Measurements from ENCODE around the gene NOS3. TPM values are rescaled to one million over a fixed set of nuclear protein-coding genes. Genes with fewer than 3 reads are reported as not detected.

Gene NOS3
- total and polyA plus RNA-seq, 2 donors (not counting 3 experiments of a cell fraction or from before 2014, with no cell fraction given), result 82.8 to 95.1 TPM

DNA sequence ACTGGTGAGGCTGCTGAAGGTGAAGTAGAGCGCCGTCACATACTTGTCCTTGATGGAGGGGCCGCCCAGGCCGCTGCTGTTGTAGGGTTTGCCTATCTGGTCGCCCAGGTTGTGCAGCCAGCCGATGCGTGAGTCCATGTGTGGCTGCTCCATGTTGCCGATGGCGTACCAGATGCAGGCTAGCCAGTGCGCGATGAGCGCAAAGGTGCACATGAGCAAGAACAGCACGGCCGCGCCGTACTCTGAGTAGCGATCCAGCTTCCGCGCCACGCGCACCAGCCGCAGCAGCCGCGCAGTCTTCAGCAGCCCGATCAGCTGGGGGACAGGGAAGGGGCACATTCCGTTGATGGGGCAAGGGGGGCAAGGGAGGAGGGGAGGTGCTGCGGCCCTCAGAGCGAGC lies 39.3 kb upstream of the NOS3 start:
- Histone ChIP-seq H3K9ac (replicated peaks; ENCODE audit: extremely low read depth, insufficient read depth, low read length) (no peak overlapping the region), H2AFZ (ENCODE audit: low read depth, low read length) (no peak overlapping the region), H3K27ac (ENCODE audit: insufficient read depth, low read depth, low read length) (no peak overlapping the region), H3K36me3 (ENCODE audit: control insufficient read depth in 2 of 2, extremely low read depth in 1 of 2, insufficient read depth in 2 of 2, low read length in 2 of 2) (no peaks in the 10 kb centered on the region), H3K27me3 (ENCODE audit: control insufficient read depth in 2 of 2, insufficient read depth in 2 of 2, low read length in 2 of 2) (peaks cover 4 to 16% of the 10 kb centered on the region in 2 experiments), H3K4me3 (replicated peaks in 1 of 3; ENCODE audit: insufficient read depth in 1 of 3, low read depth in 1 of 3, low read length in 3 of 3) (no peak overlapping the region), H3K4me2 (ENCODE audit: insufficient read depth, low read length) (no peak overlapping the region), H3K4me1 (ENCODE audit: control insufficient read depth, extremely low read depth, insufficient read depth, low read length) (no peaks in the 10 kb centered on the region), H3K79me2 (ENCODE audit: control insufficient read depth, insufficient read depth, low read length) (no peaks in the 10 kb centered on the region), H3K9me1 (replicated peaks; ENCODE audit: control insufficient read depth, extremely low read depth, insufficient read depth, low read length) (no peaks in the 10 kb centered on the region), H4K20me1 (replicated peaks; ENCODE audit: control insufficient read depth, extremely low read depth, insufficient read depth, low read length) (no peaks in the 10 kb centered on the region), H3K9me3 (replicated peaks; ENCODE audit: control insufficient read depth, insufficient read depth, low read length) (no peaks in the 10 kb centered on the region)
- no peak for FAIRE-seq
- no peak for TF ChIP-seq JUN (IDR thresholded peaks at IDR 0.05; ENCODE audit: borderline replicate concordance, insufficient read depth, insufficient read length, low read depth)
- no peak for TF ChIP-seq CTCF (IDR thresholded peaks at IDR 0.05; ENCODE audit: extremely low read depth in 1 of 2, insufficient read depth in 1 of 2, low read depth in 1 of 2, low read length in 2 of 2)
- TF ChIP-seq POLR2A (IDR thresholded peaks at IDR 0.05; ENCODE audit: low read depth, low read length), result no peak
- TF ChIP-seq EZH2 (IDR thresholded peaks at IDR 0.05; ENCODE audit: borderline replicate concordance, low read depth, low read length, severe bottlenecking), result no peak
- no peak for TF ChIP-seq FOS (IDR thresholded peaks at IDR 0.05; ENCODE audit: borderline replicate concordance, insufficient read depth, low read length)
- no peak for TF ChIP-seq POLR2AphosphoS5 (IDR thresholded peaks at IDR 0.05; ENCODE audit: insufficient read depth, low read depth, low read length)
- TF ChIP-seq GATA2 (IDR thresholded peaks at IDR 0.05; ENCODE audit: insufficient read depth, insufficient read length, low read depth, low read length), result no peak
- no peak for TF ChIP-seq MYC (IDR thresholded peaks at IDR 0.05; ENCODE audit: low read depth, low read length)
- no peak for TF ChIP-seq MAX (IDR thresholded peaks at IDR 0.05; ENCODE audit: insufficient read depth, insufficient read length)
- no peak for DNase-seq (ENCODE audit: low read depth, low spot score)
- CTCF ChIA-PET, result no interaction called here
- intact Hi-C loops (cut with micrococcal nuclease) (no loop called here), dilution Hi-C loops (cut with MboI; ENCODE audit: extremely low pct_ligation_motif_present, low sequenced_read_pairs) (no loop called here)
- no TSS peak for BruUV-seq (replicated peaks)
- POLR2A ChIA-PET, result no interaction called here
